HepG2 (cell line): ENCODE results near the gene ACBD6. TPM values are rescaled to one million over a fixed set of nuclear protein-coding genes. Genes with fewer than 3 reads are reported as not detected.

Experiments used
- ATAC-seq: fragments of 200-7000 bp; cut with Tn5 transposase; 3 replicates; pipeline ENCODE4 v1.9.1; 2020; ENCODE audit warnings: mild to moderate bottlenecking, moderate library complexity
- BruUV-seq: library from RNA; stranded (reverse); fragments of 400-500 nt; replicated peaks from 2 replicates; lab custom pipeline; 2021; lab: Mats Ljungman, UMichigan
- CTCF ChIA-PET: fragments of 300-600 bp; formaldehyde crosslinking; extraction: SDS; loops from one replicate; lab custom pipeline; 2021; ENCODE audit warnings: low total read pairs, inconsistent platforms, low intra/inter-chr PET ratio; lab: Yijun Ruan, JAX
- POLR2A ChIA-PET: fragments of 350-600 bp; sonication (Branson Sonifier 250); formaldehyde crosslinking; loops from one replicate; lab custom pipeline; 2020; ENCODE audit warnings: antibody characterized with exemption, inconsistent platforms; lab: Yijun Ruan, JAX
- DNase-seq: peaks from one replicate; pipeline ENCODE4 v3.0.0-alpha.2; 2015; ENCODE audit warnings: low spot score
- FAIRE-seq: peaks from 3 replicates; lab custom pipeline; 2011; peaks lifted over from hg19 to GRCh38; lab: Jason Lieb, UNC
- H2AFZ ChIP-seq: one replicate; pipeline ENCODE4 v1.6.1; 2011; ENCODE audit warnings: low read length, inconsistent platforms
- H3K27ac ChIP-seq: fragments of 300-600 bp; 3 replicates; pipeline ENCODE4 v1.8.0; 2011; ENCODE audit warnings: mixed run types, mild to moderate bottlenecking, mixed read lengths, low read length, inconsistent platforms; ENCODE audit not compliant: insufficient read depth; ENCODE audit errors: extremely low read length
- H3K27me3 ChIP-seq, 2 experiments: fragments of 200-600 bp in 1 of 2; 2 replicates in 1 of 2; 3 replicates in 1 of 2; pipeline versions ENCODE4 v1.6.0 to v1.8.0; 2011; ENCODE audit warnings: low read length in 2 of 2, mild to moderate bottlenecking in 2 of 2, moderate library complexity in 2 of 2, inconsistent platforms in 1 of 2; ENCODE audit not compliant: insufficient read depth in 2 of 2, control insufficient read depth in 1 of 2
- H3K36me3 ChIP-seq, 2 experiments: fragments of 200-600 bp in 1 of 2; replicated peaks in 1 of 2; 2 replicates in 1 of 2; 3 replicates in 1 of 2; pipeline versions ENCODE4 v1.5.1 to v1.8.0; 2011; ENCODE audit warnings: low read length in 2 of 2, inconsistent platforms in 1 of 2; ENCODE audit not compliant: insufficient read depth in 2 of 2, control insufficient read depth in 1 of 2
- H3K4me1 ChIP-seq: 2 replicates; pipeline ENCODE4 v1.5.1; 2012; ENCODE audit warnings: low read length, inconsistent platforms; ENCODE audit not compliant: insufficient read depth
- H3K4me2 ChIP-seq: 2 replicates; pipeline ENCODE4 v1.6.0; 2011; ENCODE audit warnings: low read depth, low read length, inconsistent platforms
- H3K4me3 ChIP-seq, 3 experiments: fragments of 200-600 bp in 1 of 3; sonication (generic), shearing (Covaris generic) in 1 of 3; replicated peaks in 1 of 3; 2 replicates each; pipeline ENCODE4 v1.5.1; 2011 to 2016; ENCODE audit warnings: low read length in 3 of 3, inconsistent platforms in 2 of 3, low read depth in 2 of 3, mild to moderate bottlenecking in 2 of 3, control low read depth in 1 of 3, mixed read lengths in 1 of 3; ENCODE audit not compliant: insufficient read depth in 1 of 3
- H3K79me2 ChIP-seq: one replicate; pipeline ENCODE4 v1.6.1; 2011; ENCODE audit warnings: low read length, inconsistent platforms; ENCODE audit not compliant: insufficient read depth
- H3K9ac ChIP-seq: 2 replicates; pipeline ENCODE4 v1.6.0; 2011; ENCODE audit warnings: mild to moderate bottlenecking, low read depth, low read length, inconsistent platforms; ENCODE audit not compliant: insufficient read depth
- H3K9me3 ChIP-seq: 2 replicates; pipeline ENCODE4 v1.5.1; 2012; ENCODE audit warnings: mild to moderate bottlenecking, low read length
- H4K20me1 ChIP-seq: 2 replicates; pipeline ENCODE4 v1.6.0; 2011; ENCODE audit warnings: inconsistent platforms, mild to moderate bottlenecking, low read length, moderate library complexity; ENCODE audit not compliant: insufficient read depth
- AKAP8 ChIP-seq: sonication (generic); formaldehyde crosslinking; IDR thresholded peaks from 2 replicates; pipeline ENCODE4 v1.5.1; 2020; ENCODE audit warnings: mild to moderate bottlenecking, missing genetic modification reagents
- BRF2 ChIP-seq: sonication (generic); formaldehyde crosslinking; IDR thresholded peaks from 2 replicates; pipeline ENCODE4 v1.8.1; 2022; ENCODE audit warnings: mild to moderate bottlenecking, missing genetic modification reagents
- CSRNP2 ChIP-seq: sonication (generic); formaldehyde crosslinking; conservative IDR thresholded peaks from 2 replicates; pipeline ENCODE4 v1.8.0; 2022; ENCODE audit warnings: low read depth, missing genetic modification reagents
- SNRNP70 ChIP-seq: fragments of 200-400 bp; formaldehyde crosslinking; IDR thresholded peaks from 2 replicates; pipeline ENCODE4 v1.6.1; 2017; ENCODE audit warnings: mild to moderate bottlenecking, low read depth, low read length, moderate library complexity
- ZNF816 ChIP-seq: sonication (generic); formaldehyde crosslinking; IDR thresholded peaks from 2 replicates; pipeline ENCODE4 v1.8.0; 2022; ENCODE audit warnings: missing genetic modification reagents, mild to moderate bottlenecking, borderline replicate concordance
- WGBS: methylation state at CpG from one replicate; pipeline ENCODE4 v1.1.6; 2017; ENCODE audit warnings: low lambda C conversion rate; 5-methylcytosine and 5-hydroxymethylcytosine counted together
- in situ Hi-C: cut with HindIII; loops from 2 replicates; pipeline ENCODE4 v1.10.0; 2017; ENCODE audit warnings: low pct_unique_long_range_greater_than_20kb; ENCODE audit not compliant: extremely low pct_ligation_motif_present
- intact Hi-C: fragments of 100-400 bp; cut with micrococcal nuclease; formaldehyde crosslinking; loops from one replicate; pipeline ENCODE4 v1.10.0; 2022; ENCODE audit not compliant: unreplicated experiment
- polyA plus RNA-seq, 8 experiments: library from polyadenylated mRNA; depleted of rRNA in 3 of 8; stranded (reverse) in 7 of 8; unstranded in 1 of 8; fragments of >200 nt; fragmentation: Illumina TruSeq in 4 of 8; extraction: Trizol in 4 of 8; gene quantifications; 2 replicates each; pipeline versions ENCODE4 v1.2.1 to v1.2.3, GENCODE V29; 2011 to 2016; ENCODE audit warnings: low read depth in 4 of 8, missing spikeins in 1 of 8, mixed read lengths in 1 of 8; ENCODE audit not compliant: insufficient read depth in 1 of 8
- total RNA-seq, 5 experiments: library from RNA; depleted of rRNA; stranded (reverse); fragments of >200 nt; fragmentation: Illumina TruSeq; extraction: Trizol; gene quantifications; 2 replicates each; pipeline ENCODE4 v1.2.3, GENCODE V29; 2016; ENCODE audit warnings: low read depth in 1 of 5
- TF ChIP-seq, protein P1 (sequence below): sonication (generic); formaldehyde crosslinking; IDR thresholded peaks from 2 replicates; pipeline ENCODE4 v1.4.0; 2020; ENCODE audit warnings: mild to moderate bottlenecking, missing genetic modification reagents

The ACBD6 gene
- total and polyA plus RNA-seq, 2 of the 13 experiments (the other 11 are each of a cell fraction or from before 2014, with no cell fraction given) = 33.5 to 47.2 TPM

DNA sequence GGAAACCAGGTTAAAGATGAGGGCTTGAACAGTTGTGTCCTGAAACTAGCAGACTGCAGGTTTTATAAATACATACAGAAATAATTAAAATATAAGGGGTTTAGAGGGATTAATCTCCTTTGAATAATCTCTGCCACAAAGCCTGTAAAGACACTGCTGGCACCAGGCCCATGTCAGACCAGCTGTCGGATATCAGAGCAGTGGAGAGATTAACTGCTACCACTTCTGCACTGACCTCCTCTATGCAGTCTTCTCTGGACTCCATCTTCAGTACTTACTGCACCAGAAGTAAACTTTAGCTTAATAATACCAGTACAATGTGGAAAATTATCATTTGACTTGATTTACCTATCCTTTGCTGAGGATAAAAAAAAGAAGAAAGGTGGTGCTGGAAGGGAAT is 143.7 kb downstream of the ACBD6 start:
- POLR2A ChIA-PET = no interaction called here
- intact Hi-C loops = no loop called here

More for the DNA sequence above, 143.7 kb downstream of the ACBD6 start:
- H3K4me3 ChIP-seq = no peak overlapping the region
- no peaks in the 10 kb centered on the region for H3K9me3 ChIP-seq
- peaks cover 4% of the 10 kb centered on the region for H3K4me1 ChIP-seq
- no peak overlapping the region for H3K9ac ChIP-seq
- in situ Hi-C loops = no loop called here
- ATAC-seq (no peak), FAIRE-seq (no peak), DNase-seq (no peak)
- CTCF ChIA-PET = no interaction called here
- no peaks in the 10 kb centered on the region for H3K27me3 ChIP-seq
- TF ChIP-seq SNRNP70 (no peak), BRF2 (CRISPR knock-in tag) (no peak), ZNF816 (CRISPR knock-in tag) (no peak), AKAP8 (CRISPR knock-in tag) (no peak), CSRNP2 (CRISPR knock-in tag) (no peak)
- TF ChIP-seq, protein P1, sequence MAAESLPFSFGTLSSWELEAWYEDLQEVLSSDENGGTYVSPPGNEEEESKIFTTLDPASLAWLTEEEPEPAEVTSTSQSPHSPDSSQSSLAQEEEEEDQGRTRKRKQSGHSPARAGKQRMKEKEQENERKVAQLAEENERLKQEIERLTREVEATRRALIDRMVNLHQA (CRISPR knock-in tag) = no peak
- H3K79me2 ChIP-seq = no peaks in the 10 kb centered on the region
- 0 out of 5 replicates have a peak, but pooled peaks cover 0 to 2% of the 10 kb centered on the region in 2 experiments for H3K36me3 ChIP-seq
- H3K4me2 ChIP-seq = no peak overlapping the region
- H4K20me1 ChIP-seq = no peaks in the 10 kb centered on the region
- 100% methylated on average over 1 of the region's 1 CpG for WGBS
- no TSS peak for BruUV-seq
- H2AFZ ChIP-seq = no peak overlapping the region
- no peak overlapping the region for H3K27ac ChIP-seq
